Activated CD4-positive, alpha-beta T cell treated with anti-CD3 and anti-CD28 coated beads for 1 hour (primary cell): ENCODE data around the gene C4orf50.

Source experiments
- DNase-seq: peaks from one replicate; pipeline ENCODE4 v3.0.0-alpha.2; 2020

C4orf50 gene

GRCh38 chr4:5940470-5941203 lies 77.6 kb downstream of the C4orf50 start:
- no peak for DNase-seq

GRCh38 chr4:5933996-5934831 lies 84.0 kb downstream of the C4orf50 start:
- no peak for DNase-seq

GRCh38 chr4:5933116-5933515 lies 85.1 kb downstream of the C4orf50 start:
- no peak for DNase-seq

- DNase-seq: no peak
Observed at GRCh38 chr4:5932035-5932568, 86.1 kb downstream of the C4orf50 start.

- no peak for DNase-seq
Observed at GRCh38 chr4:5931526-5931925, 86.7 kb downstream of the C4orf50 start.

GRCh38 chr4:5930876-5931275 lies 87.4 kb downstream of the C4orf50 start:
- no peak for DNase-seq

GRCh38 chr4:5930456-5930855 lies 87.8 kb downstream of the C4orf50 start:
- DNase-seq: no peak

- no peak for DNase-seq
Observed at GRCh38 chr4:5928844-5929420, 89.3 kb downstream of the C4orf50 start.

- DNase-seq: no peak
Observed at GRCh38 chr4:5928274-5928673, 90.0 kb downstream of the C4orf50 start.

GRCh38 chr4:5927747-5928146 lies 90.5 kb downstream of the C4orf50 start:
- no peak for DNase-seq

GRCh38 chr4:5927116-5927515 lies 91.1 kb downstream of the C4orf50 start:
- no peak for DNase-seq

- DNase-seq: no peak
Observed at GRCh38 chr4:5926598-5926997, 91.6 kb downstream of the C4orf50 start.

- DNase-seq: no peak
Observed at GRCh38 chr4:5925419-5926200, 92.6 kb downstream of the C4orf50 start.

GRCh38 chr4:5924461-5925125 lies 93.6 kb downstream of the C4orf50 start:
- no peak for DNase-seq

- DNase-seq: no peak
Observed at GRCh38 chr4:5923376-5923775, 94.9 kb downstream of the C4orf50 start.

- no peak for DNase-seq
Observed at GRCh38 chr4:5922556-5922955, 95.7 kb downstream of the C4orf50 start.

- DNase-seq: no peak
Observed at GRCh38 chr4:5921981-5922380, 96.2 kb downstream of the C4orf50 start.

GRCh38 chr4:5921101-5921980 lies 96.9 kb downstream of the C4orf50 start:
- no peak for DNase-seq

GRCh38 chr4:5919571-5919970 lies 98.7 kb downstream of the C4orf50 start:
- DNase-seq: no peak

- DNase-seq: no peak
Observed at GRCh38 chr4:5919044-5919443, 99.2 kb downstream of the C4orf50 start.

- no peak for DNase-seq
Observed at GRCh38 chr4:5918331-5918985, 99.8 kb downstream of the C4orf50 start.
